HCEC 1CT (cell line): ENCODE data around the gene ASPM.

ENCODE experiments used
- DNase-seq: peaks from one replicate; pipeline ENCODE4 v3.0.0-alpha.2; 2017

The ASPM gene, protein sequence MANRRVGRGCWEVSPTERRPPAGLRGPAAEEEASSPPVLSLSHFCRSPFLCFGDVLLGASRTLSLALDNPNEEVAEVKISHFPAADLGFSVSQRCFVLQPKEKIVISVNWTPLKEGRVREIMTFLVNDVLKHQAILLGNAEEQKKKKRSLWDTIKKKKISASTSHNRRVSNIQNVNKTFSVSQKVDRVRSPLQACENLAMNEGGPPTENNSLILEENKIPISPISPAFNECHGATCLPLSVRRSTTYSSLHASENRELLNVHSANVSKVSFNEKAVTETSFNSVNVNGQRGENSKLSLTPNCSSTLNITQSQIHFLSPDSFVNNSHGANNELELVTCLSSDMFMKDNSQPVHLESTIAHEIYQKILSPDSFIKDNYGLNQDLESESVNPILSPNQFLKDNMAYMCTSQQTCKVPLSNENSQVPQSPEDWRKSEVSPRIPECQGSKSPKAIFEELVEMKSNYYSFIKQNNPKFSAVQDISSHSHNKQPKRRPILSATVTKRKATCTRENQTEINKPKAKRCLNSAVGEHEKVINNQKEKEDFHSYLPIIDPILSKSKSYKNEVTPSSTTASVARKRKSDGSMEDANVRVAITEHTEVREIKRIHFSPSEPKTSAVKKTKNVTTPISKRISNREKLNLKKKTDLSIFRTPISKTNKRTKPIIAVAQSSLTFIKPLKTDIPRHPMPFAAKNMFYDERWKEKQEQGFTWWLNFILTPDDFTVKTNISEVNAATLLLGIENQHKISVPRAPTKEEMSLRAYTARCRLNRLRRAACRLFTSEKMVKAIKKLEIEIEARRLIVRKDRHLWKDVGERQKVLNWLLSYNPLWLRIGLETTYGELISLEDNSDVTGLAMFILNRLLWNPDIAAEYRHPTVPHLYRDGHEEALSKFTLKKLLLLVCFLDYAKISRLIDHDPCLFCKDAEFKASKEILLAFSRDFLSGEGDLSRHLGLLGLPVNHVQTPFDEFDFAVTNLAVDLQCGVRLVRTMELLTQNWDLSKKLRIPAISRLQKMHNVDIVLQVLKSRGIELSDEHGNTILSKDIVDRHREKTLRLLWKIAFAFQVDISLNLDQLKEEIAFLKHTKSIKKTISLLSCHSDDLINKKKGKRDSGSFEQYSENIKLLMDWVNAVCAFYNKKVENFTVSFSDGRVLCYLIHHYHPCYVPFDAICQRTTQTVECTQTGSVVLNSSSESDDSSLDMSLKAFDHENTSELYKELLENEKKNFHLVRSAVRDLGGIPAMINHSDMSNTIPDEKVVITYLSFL (N-terminal part only)

DNA sequence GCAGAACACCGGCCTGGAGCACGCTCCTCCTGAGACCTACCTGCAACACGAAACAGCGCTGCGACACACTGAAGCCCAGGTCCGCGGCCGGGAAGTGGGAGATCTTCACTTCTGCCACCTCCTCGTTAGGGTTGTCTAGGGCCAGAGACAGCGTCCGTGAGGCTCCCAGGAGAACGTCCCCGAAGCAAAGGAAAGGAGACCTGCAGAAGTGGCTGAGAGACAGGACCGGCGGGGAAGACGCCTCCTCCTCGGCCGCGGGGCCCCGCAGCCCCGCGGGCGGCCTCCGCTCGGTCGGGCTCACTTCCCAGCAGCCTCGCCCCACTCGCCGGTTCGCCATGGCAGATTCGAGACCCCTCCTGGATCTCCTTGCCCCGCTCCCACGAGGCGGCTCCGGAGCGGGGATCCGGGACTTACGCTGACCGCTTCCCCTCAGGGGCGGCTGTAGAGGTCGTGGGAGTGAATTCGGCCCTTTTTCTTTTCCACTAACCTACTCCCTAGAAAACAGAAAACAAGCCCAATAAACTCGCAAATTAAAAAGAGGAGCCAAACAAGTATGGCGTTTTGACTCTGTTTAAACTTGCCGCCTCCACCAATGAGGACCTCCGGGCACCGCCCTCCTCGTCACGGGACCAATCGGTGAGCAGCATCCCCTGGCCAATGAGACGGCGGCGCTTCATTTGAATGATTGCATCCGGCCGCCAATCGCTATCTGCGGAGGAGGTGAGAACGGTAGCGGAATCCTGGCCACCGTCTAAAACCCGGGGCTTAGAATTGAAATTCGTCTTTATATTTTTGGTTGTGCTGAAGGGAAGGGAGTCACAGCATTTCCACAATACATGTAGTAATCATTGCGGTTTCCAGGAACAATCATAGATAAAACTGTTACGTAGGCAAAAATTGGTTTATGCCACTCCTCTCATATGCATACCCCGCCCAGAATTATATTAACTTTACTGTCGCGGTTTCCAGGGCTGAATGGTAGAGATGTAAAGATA lies at the start of gene ASPM:
ASPM (minus strand) TSS at position 569 of the 995 bp plus-strand sequence; CDS start at position 337, 232 bp downstream.
- DNase-seq, result peak; percentile 93

DNA sequence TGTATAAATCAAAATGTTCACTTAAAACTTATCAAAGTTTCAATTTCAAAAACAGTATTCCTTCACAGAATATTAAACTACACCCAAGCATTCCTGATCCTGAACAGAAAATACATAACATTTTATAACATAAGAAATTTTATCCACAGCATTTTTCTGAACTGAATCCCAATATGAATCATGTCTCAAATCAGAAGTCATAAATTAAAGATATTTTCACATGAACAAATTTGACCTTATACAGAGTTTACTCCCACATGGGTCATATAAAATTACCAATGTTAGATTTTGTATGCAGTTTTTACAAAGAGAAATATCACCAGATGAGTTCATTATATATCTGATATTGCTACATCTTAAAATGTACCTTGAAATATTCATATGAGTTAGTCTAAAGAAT lies 48.6 kb upstream of the ASPM start:
- peak; percentile 68 for DNase-seq

DNA sequence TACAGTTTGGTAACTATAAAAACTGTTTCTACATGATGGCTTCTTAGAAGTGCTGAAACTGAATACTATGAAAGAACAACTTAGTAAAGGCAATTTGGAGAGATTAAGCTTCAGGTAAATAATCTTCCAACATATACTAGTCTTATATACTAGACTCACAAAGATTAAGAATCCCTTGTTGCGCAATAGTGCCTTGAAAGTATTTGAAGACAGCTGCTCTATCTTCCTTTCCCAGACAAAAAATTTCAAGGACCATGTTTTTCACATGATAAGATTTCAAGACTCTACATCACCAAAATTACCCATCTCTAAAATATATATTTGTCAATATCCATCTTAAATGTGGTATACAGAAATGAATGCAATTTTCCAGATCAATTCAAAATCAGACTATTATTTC lies 37.7 kb upstream of the ASPM start:
- no peak for DNase-seq

DNA sequence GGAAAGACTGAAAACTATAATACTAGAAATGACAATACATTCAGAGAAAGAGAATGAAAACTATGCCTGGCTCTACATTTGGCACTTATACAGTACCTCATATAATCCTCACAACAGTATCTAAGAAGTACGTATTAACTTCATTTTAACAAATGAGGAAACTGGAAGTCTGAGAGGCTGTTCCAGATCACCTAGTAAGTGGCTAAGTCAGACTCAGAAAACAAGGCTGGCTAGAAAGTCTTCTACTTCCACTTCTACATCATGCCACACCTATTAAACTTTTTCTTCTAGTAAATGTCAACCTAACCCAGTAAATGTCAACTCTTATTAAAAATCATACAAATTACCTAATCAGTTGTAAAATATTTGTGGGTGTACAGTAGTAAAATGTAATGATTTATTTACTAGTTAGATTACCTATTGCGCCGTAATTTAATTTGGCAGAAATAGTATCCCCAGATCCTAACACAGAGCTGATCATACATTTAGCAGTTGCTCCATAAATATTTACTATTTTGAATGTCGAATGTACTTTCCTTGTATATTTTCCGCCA lies 36.8 kb upstream of the ASPM start:
- no peak for DNase-seq

DNA sequence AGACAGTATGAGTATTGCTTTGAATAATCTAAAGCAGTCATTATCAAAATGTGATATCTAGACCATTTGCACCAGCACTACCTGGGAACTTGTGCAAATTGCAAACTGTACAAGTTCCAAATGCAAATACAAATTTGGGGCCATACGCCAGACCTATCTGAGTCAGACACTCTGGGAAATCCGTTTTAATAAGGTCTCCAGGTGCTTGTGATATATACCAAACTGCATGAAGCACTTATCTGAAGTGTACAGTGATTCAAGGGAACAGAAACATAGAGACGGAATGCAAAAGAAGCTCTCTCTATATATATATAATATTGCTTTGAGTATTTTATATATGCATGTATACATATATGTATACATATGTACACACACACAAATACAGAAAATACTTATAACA lies 36.2 kb upstream of the ASPM start:
- DNase-seq, result no peak

DNA sequence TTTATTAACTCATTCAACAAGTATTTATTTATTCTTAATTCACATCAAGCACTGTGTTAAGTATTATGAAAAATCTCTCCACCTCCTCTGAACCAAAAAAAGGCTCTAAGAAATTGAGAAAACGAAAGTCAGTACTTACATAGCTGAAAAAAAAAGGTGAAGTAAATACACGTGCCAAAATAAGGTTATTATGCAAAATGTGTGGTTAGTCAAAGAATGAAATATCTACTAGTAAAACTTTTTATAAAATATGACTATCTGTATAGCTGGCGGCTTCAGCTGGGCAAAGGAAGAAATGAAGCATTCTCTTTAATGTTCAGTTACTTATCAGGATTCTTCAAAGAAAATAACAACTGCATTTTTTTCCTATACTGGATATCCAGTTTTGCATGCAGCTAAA lies 35.5 kb upstream of the ASPM start:
- no peak for DNase-seq

DNA sequence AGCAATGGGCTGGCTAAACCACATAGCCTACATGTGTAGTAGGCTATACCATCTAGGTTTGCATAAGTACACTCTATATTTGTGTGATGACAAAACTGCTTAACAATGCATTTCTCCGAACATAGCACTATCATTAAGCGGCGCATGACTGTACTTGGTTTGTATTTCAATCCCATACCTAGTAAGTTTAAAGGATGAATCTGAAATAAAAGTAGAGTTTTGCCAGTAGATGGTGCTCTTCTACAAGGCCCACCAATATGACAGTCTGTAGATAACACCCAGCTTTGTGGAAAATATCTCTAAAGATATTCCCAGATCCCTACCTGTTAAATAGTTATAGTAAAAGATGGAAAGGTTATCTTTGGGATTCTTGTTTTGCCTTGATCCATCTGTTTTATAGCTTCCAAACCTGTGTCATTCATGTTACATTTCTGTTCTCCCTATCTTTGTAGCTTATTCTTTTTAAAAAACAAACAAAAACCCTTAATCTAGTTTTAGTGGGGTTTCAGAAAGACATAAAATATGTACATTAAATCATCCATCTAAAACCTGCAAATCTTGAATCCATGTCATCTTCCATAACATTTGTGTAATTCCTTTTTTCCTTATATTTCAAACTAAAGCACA lies 33.9 kb upstream of the ASPM start:
- DNase-seq, result peak; percentile 86

DNA sequence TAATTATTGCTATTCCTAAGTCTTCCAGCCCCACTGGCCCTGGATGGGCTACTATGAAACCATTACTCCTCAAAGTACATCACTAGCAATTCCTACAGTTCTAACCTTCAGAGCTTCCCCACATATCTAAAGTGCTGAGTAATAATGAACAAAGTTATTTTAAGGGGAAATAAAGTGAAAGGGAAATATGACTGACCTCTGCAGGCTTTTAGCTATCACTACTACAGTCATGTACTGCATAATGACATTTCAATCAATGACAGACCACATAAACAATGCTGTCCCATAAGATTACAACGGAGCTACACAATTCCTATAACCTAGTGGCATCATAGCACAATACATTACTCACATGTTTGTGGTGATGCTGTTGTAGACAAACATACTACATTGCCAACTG lies 32.5 kb upstream of the ASPM start:
- peak; percentile 65 for DNase-seq

DNA sequence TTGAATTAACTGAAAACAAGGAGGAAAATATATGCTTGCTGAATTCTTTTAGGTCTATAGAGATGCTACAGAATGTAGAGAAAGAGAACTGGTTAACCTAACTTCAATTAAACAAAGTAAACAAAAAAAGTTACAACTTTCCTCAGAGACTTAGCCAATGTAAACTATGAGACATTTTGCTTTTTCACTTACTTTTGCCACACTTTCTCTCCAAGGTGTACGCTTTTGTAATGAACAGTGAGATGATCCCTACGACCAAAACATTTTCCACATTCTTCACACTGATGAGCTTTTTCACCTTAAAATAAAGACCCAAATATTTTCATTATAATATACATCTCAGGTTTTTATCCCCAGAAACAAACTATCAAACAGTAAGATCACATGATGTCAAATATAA lies 28.3 kb upstream of the ASPM start:
- no peak for DNase-seq

DNA sequence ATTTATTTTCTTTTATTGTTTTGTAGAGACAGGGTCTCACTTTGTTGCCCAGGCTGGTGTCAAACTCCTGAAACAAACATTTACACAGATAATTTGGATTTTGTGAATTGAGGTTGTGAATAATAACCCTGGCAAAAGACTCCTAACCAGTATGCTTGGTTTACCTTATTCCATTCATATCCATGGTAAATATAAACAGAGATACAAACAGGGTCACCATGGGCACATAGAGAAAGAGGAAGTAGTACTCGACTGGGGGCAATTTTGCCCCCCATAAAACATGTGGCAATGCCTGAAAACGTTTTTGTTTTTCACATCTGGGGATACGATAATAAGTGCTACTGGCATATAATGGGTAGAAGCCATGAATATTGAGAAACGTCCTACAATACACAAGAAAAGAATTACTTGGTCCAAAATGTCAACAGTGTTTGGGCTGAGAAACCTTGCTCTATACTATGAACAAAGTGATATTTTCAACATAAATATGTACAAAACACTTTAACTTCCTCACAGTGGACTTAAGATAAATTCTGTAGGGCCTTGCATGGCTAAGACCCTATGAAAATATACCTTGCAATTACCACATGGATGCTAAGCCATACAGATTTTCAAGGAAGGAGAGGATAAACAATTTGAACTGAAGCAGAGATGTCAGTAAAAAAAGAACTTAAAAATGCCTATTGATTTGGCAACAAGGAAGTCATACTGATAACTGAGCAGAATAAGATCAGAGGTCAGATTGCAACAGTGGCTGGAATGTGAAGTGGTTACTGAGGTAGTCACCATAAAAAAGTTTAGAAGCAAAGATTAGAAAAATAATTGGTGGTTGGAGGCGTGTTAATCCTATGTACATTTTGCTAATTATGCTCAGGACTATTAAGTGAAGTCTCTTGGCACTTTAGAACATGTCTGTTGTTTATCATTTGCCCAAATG lies 27.4 kb upstream of the ASPM start:
- peak; percentile 54 for DNase-seq

DNA sequence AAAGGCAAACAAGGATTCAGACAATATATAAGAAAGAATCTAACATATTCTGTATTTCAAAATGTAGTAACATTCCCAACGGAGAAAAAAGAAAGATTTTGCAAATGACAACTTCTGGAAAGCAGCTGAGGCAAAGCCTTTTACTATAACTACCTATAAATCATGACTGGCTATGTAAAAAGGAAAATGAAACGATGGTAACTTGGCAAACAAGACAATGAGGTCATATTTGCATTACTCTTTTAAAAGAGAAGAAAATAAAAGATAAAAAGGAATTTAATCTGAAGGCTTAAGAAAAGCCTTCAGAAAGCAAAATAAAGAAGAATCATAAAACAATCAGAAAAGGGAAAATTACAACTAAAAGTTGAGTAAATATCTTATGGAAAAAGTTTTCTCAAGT lies 25.1 kb upstream of the ASPM start:
- DNase-seq, result no peak

DNA sequence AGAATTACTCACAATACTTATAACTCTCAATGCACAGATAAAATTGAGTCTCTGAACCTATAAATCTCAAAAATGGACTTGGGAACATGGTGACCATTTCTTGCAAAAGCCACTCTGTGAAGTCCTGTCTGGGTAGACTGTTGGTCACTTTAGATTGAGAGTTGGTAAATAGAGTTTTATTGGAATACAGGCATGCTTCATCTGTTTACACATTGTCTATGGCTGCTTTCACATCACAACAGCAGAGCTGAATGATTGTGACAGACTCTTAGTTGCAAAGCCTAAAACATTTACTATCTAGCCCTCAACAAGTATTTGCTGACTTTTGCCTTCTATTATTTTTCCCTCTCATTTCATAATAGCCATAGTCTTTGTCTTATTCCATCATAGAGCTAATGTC lies 24.1 kb upstream of the ASPM start:
- DNase-seq, result no peak

DNA sequence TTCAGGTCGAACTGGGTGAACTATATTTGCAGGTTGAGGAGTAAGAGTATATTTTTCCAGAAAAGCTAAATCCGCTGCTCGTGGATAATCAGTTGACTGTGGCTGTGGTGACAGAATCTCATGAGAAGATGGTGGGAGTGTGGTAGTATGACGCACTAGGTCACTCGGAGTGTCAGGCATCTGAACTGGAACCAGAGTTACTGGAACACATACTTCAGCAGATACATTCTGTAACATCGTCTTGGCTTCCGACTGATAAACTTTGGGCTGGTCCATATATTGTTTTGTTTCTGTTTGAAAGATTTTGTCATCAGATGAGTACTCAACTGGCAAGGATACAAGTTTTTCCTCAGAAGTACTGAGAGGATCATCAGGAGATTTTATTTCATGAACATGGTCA lies 13.0 kb upstream of the ASPM start:
- DNase-seq, result no peak

DNA sequence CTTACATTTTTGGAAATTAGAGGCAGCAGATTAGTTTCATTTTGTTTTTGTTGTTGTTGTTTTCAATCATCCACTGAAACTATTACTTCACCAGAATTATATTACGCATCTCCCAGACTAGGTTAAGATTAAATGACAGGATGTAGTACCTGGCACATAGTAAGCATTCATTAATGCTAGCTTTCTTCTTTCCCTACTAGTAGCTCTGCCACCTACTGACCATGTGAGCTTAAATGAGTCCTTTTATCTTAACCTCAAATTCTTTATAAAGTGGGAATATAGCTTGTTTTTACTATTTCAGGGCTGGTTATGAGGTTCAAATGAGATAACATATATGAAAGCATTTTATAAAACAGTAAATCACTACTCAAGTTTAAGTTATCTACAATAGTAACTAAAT lies 10.2 kb upstream of the ASPM start:
- DNase-seq, result no peak

DNA sequence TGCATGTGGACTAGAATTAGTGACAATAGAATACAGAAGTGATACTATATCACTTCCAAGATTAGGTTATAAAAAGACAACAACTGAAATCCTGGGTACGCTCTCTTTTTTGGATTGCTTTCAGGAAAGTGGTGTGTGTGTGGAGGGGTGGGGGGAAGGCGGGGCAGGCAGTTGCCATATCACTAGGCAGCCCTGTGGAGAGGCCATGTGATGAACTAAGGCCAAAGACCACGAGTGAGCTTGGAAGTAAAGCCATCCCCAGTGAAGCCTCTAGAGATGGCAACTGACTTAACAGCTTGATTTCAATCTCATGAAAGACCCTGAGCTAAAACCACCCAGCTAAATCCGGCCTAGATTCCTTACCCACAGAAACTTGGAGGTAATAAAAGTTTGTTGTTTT lies 6.2 kb upstream of the ASPM start:
- DNase-seq, result no peak

DNA sequence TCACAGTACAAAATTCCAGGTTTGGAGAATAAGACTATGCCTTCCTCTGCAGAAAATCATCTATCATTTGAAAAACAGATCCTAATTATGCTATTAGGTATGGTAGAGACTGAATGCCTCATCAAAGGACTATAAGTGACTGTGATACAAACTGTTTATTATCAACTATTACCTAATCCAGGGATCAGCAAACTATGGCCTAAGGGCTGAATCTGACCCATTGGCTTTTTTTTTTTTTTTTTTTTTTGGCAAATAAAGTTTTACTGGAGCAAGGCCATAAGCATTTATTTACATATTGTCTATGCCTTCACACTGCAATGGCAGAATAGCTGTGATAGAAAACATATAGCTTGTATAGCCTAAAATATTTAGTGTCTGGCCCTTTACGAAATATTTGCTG lies 4.7 kb upstream of the ASPM start:
- DNase-seq, result no peak

DNA sequence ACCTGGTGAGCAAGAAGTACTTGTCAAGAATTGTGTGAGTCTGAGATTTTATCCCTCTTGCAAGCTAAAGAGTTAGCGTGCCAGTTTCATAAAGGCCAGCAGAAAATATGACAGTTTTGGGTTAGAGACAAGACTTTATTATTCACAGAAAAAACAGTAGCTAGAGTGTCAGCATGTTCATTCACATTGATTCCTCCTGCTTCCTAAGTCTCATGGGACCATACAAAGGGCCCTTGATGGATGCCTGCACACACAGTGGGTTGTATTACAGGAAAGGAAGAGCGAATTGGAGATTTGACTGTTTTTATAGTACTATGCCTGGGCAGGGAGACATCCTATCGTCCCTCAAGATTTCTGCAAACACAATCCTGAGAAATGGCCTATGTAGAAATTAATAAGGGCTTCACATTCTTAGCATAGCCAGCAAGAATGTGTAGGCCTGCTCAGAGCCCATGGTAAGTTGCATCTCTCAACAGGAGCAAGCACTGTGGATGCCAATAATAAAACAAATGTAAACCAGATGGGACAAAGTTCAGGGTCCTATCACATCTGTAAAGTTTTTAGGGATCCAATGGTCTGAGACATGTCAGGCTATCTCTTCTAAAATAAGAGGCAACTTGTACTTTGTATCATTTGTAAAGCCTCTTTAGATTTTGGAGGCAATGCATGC lies 4.0 kb upstream of the ASPM start:
- DNase-seq, result no peak

DNA sequence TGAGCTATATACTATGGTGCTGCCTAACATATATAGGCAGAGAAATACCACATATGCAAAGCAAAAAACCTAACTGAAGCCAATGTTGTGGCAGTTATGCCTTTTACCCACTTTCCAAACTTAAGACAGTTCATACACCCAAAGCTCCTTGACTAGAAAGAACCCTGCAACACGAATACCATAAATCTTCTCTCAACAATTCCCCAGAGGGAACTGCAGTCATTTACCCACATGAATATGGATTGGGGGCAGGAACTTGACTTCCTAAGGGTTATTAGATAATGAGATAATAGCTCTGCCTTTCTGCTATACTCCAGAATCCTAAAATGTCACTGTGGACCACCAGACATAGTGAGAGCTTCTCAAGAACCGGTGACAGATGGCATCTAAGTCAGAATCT lies 2.9 kb upstream of the ASPM start:
- no peak for DNase-seq

DNA sequence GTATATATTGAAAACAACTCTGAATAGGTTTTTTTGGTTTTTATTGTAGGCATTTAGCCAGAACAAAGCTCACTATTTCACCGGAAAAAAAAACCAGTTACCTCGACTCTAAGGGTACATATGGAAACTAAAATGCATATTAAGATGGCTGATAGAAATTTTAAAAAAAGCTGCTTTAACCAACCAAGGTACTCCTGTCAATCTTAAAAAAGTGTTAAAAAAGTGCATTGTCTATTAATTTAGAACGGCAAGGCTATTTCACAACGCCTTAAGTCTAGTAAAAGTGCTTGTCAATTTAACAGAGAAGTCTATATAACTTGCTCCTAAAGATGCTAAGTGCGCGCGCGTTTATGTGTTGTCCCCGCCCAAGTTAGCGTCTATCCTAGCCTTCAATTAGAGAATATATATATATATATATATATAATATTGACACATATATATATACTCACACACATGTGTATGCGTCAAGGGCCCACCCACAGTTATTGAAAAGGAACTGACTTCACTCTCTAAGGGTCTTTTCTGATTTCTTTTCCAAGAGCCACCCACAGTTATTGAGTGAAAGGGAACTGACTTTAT lies 934 bp downstream of the ASPM start:
- DNase-seq, result no peak
